ENCODE measurements around the gene MAGEB10.

GRCh38 chrX:27767387-27767786 lies 40.4 kb upstream of the MAGEB10 start:
- TF ChIP-seq, protein P1, sequence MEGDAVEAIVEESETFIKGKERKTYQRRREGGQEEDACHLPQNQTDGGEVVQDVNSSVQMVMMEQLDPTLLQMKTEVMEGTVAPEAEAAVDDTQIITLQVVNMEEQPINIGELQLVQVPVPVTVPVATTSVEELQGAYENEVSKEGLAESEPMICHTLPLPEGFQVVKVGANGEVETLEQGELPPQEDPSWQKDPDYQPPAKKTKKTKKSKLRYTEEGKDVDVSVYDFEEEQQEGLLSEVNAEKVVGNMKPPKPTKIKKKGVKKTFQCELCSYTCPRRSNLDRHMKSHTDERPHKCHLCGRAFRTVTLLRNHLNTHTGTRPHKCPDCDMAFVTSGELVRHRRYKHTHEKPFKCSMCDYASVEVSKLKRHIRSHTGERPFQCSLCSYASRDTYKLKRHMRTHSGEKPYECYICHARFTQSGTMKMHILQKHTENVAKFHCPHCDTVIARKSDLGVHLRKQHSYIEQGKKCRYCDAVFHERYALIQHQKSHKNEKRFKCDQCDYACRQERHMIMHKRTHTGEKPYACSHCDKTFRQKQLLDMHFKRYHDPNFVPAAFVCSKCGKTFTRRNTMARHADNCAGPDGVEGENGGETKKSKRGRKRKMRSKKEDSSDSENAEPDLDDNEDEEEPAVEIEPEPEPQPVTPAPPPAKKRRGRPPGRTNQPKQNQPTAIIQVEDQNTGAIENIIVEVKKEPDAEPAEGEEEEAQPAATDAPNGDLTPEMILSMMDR (IDR thresholded peaks at IDR 0.05; ENCODE audit: poor library complexity, severe bottlenecking) = no peak
- TF ChIP-seq, protein P2, sequence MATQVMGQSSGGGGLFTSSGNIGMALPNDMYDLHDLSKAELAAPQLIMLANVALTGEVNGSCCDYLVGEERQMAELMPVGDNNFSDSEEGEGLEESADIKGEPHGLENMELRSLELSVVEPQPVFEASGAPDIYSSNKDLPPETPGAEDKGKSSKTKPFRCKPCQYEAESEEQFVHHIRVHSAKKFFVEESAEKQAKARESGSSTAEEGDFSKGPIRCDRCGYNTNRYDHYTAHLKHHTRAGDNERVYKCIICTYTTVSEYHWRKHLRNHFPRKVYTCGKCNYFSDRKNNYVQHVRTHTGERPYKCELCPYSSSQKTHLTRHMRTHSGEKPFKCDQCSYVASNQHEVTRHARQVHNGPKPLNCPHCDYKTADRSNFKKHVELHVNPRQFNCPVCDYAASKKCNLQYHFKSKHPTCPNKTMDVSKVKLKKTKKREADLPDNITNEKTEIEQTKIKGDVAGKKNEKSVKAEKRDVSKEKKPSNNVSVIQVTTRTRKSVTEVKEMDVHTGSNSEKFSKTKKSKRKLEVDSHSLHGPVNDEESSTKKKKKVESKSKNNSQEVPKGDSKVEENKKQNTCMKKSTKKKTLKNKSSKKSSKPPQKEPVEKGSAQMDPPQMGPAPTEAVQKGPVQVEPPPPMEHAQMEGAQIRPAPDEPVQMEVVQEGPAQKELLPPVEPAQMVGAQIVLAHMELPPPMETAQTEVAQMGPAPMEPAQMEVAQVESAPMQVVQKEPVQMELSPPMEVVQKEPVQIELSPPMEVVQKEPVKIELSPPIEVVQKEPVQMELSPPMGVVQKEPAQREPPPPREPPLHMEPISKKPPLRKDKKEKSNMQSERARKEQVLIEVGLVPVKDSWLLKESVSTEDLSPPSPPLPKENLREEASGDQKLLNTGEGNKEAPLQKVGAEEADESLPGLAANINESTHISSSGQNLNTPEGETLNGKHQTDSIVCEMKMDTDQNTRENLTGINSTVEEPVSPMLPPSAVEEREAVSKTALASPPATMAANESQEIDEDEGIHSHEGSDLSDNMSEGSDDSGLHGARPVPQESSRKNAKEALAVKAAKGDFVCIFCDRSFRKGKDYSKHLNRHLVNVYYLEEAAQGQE (IDR thresholded peaks at IDR 0.05; ENCODE audit: borderline replicate concordance) = no peak
- no peak for TF ChIP-seq EZH2 (IDR thresholded peaks at IDR 0.05; ENCODE audit: borderline replicate concordance, insufficient read depth, low read length, poor library complexity, severe bottlenecking)
